AG09319 (cell line): ENCODE results near the gene NAXE.
"Not testable (repeated sequence)": the region's sequence is repeated elsewhere in the genome, so short reads cannot be mapped to it uniquely, and the experiment has no call there.

ENCODE experiments used
- DNase-seq: peaks from one replicate; pipeline ENCODE4 v3.0.0-alpha.2; 2010; ENCODE audit warnings: low read depth; ENCODE audit errors: extremely low read depth
- CTCF ChIP-seq: IDR thresholded peaks from 2 replicates; pipeline ENCODE4 v1.5.1; 2011; ENCODE audit warnings: low read depth, mild to moderate bottlenecking, inconsistent platforms, low read length, moderate library complexity

Gene NAXE

GRCh38 chr1:156601892-156602291 lies 10.3 kb downstream of the NAXE start:
- DNase-seq: no peak
- TF ChIP-seq CTCF: no peak

GRCh38 chr1:156602557-156602993 lies 11.0 kb downstream of the NAXE start:
- DNase-seq: no peak
- peak; percentile 30 for TF ChIP-seq CTCF

- not testable (repeated sequence) for DNase-seq
These were observed 15.8 kb downstream of the NAXE start for GRCh38 chr1:156607344-156607743.

GRCh38 chr1:156608036-156608674 lies 16.6 kb downstream of the NAXE start:
- TF ChIP-seq CTCF: peak; percentile 81
- DNase-seq: peak; percentile 43

GRCh38 chr1:156608981-156609380 lies 17.4 kb downstream of the NAXE start:
- no peak for DNase-seq
- TF ChIP-seq CTCF: peak; percentile 36

- not testable (repeated sequence) for DNase-seq
These were observed 18.5 kb downstream of the NAXE start for GRCh38 chr1:156610072-156610471.

GRCh38 chr1:156612666-156613065 lies 21.1 kb downstream of the NAXE start:
- no peak for DNase-seq
- TF ChIP-seq CTCF: no peak

GRCh38 chr1:156615946-156616345 lies 24.4 kb downstream of the NAXE start:
- no peak for DNase-seq
- TF ChIP-seq CTCF: no peak

GRCh38 chr1:156616463-156616862 lies 24.9 kb downstream of the NAXE start:
- TF ChIP-seq CTCF: no peak
- DNase-seq: no peak
